Measurements from ENCODE around the gene C21orf58.

C21orf58 gene

GRCh38 chr21:46297338-46298271 is 26.1 kb downstream of the C21orf58 start:
- in situ Hi-C loops (cut with MboI; ENCODE audit: low sequenced_read_pairs) = no loop called here

- in situ Hi-C loops (cut with MboI; ENCODE audit: low sequenced_read_pairs) = no loop called here
These were observed 27.5 kb downstream of the C21orf58 start for GRCh38 chr21:46295996-46296752.

- in situ Hi-C loops (cut with MboI; ENCODE audit: low sequenced_read_pairs) = no loop called here
These were observed 28.4 kb downstream of the C21orf58 start for GRCh38 chr21:46295177-46295770.

GRCh38 chr21:46294647-46295176 is 29.0 kb downstream of the C21orf58 start:
- in situ Hi-C loops (cut with MboI; ENCODE audit: low sequenced_read_pairs) = no loop called here

- in situ Hi-C loops (cut with MboI; ENCODE audit: low sequenced_read_pairs) = no loop called here
These were observed 32.1 kb downstream of the C21orf58 start for GRCh38 chr21:46291561-46291960.

GRCh38 chr21:46289655-46290179 is 34.0 kb downstream of the C21orf58 start:
- in situ Hi-C loops (cut with MboI; ENCODE audit: low sequenced_read_pairs) = no loop called here

GRCh38 chr21:46287541-46287940 is 36.1 kb downstream of the C21orf58 start:
- in situ Hi-C loops (cut with MboI; ENCODE audit: low sequenced_read_pairs) = no loop called here

- in situ Hi-C loops (cut with MboI; ENCODE audit: low sequenced_read_pairs) = no loop called here
These were observed 37.0 kb downstream of the C21orf58 start for GRCh38 chr21:46286648-46287002.

GRCh38 chr21:46285761-46286647 is 37.7 kb downstream of the C21orf58 start, which contains the start of gene YBEY:
TSS of gene YBEY (plus strand) at chr21:46286342. CDS start at chr21:46286914, 572 bp downstream.
- in situ Hi-C loops (cut with MboI; ENCODE audit: low sequenced_read_pairs) = no loop called here

GRCh38 chr21:46285206-46285661 is 38.4 kb downstream of the C21orf58 start, which contains the start of gene MCM3AP:
TSS of gene MCM3AP (minus strand) at chr21:46285611. CDS start at chr21:46285286, 325 bp downstream.
- in situ Hi-C loops (cut with MboI; ENCODE audit: low sequenced_read_pairs) = no loop called here

GRCh38 chr21:46284733-46285132 is 38.9 kb downstream of the C21orf58 start:
- in situ Hi-C loops (cut with MboI; ENCODE audit: low sequenced_read_pairs) = no loop called here

GRCh38 chr21:46284077-46284644 is 39.5 kb downstream of the C21orf58 start:
- in situ Hi-C loops (cut with MboI; ENCODE audit: low sequenced_read_pairs) = no loop called here

- in situ Hi-C loops (cut with MboI; ENCODE audit: low sequenced_read_pairs) = no loop called here
These were observed 48.8 kb downstream of the C21orf58 start for GRCh38 chr21:46274797-46275390.

GRCh38 chr21:46273341-46273740 is 50.3 kb downstream of the C21orf58 start:
- in situ Hi-C loops (cut with MboI; ENCODE audit: low sequenced_read_pairs) = no loop called here

- in situ Hi-C loops (cut with MboI; ENCODE audit: low sequenced_read_pairs) = no loop called here
These were observed 54.2 kb downstream of the C21orf58 start for GRCh38 chr21:46269466-46269865.

- in situ Hi-C loops (cut with MboI; ENCODE audit: low sequenced_read_pairs) = no loop called here
These were observed 55.3 kb downstream of the C21orf58 start for GRCh38 chr21:46268371-46268770.

GRCh38 chr21:46266946-46267345 is 56.7 kb downstream of the C21orf58 start:
- in situ Hi-C loops (cut with MboI; ENCODE audit: low sequenced_read_pairs) = no loop called here

- in situ Hi-C loops (cut with MboI; ENCODE audit: low sequenced_read_pairs) = no loop called here
These were observed 57.7 kb downstream of the C21orf58 start for GRCh38 chr21:46265736-46266525.

All from HL-60/S4 (cell line).